KOPT-K1 (cell line): ENCODE data around the gene PLK5.

Experiments
- H3K27ac ChIP-seq: fragments of 200-600 bp; sonication (generic); 2 replicates; pipeline ENCODE4 v1.5.1; 2016; ENCODE audit warnings: antibody characterized with exemption, mild to moderate bottlenecking, low read depth, low read length; ENCODE audit not compliant: poor library complexity, severe bottlenecking
- H3K36me3 ChIP-seq: fragments of 200-600 bp; sonication (generic); 2 replicates; pipeline ENCODE4 v1.5.1; 2017; ENCODE audit warnings: antibody characterized with exemption, mild to moderate bottlenecking, low read length, moderate library complexity; ENCODE audit not compliant: insufficient read depth
- H3K9me3 ChIP-seq: fragments of 200-600 bp; sonication (generic); 2 replicates; pipeline ENCODE4 v1.5.1; 2017; ENCODE audit warnings: antibody characterized with exemption, low read length, mild to moderate bottlenecking; ENCODE audit not compliant: insufficient read depth, poor library complexity, severe bottlenecking

The PLK5 gene

DNA sequence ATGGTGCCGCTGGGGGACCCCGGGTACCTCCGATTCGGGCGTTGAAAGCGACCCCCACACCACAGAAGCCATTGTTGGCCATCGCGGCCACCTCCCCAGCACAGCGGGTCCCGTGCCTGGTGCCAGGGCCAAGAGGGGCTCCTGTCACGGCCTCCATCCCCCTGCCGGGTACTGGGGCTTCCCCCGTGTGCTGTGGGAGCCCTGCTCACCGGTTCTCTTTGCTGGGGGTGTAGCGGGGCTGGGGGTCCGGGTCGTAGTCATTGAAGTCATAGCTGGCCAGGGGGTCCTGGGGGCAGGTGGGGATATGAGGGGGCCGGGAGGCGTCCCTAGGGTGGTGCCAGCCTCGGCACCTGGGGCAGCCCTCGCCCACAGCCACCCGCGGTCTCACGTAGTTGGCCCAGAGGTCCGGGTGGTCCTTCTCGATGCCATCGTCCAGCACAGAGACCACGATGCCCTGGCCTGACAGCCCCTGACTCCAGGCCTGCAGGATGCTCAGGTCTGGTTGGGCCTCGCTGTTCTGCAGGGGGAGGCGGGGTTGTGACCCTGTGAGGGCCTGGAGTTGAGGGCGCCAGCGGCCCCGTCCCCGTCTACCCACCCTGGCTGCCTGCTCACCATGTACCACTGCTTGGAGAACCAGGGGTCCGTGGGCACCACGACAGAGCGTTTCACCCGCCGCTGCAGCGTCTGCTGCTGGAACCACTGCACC is 36.1 kb upstream of the PLK5 start:
- Histone ChIP-seq H3K9me3 (no peaks in the 10 kb centered on the region), H3K27ac (peak overlapping the region; percentile 30), H3K36me3 (no peaks in the 10 kb centered on the region)

GRCh38 chr19:1488282-1488601 is 35.6 kb upstream of the PLK5 start:
- peak overlapping the region; percentile 30 for H3K27ac ChIP-seq
- no peaks in the 10 kb centered on the region for H3K36me3 ChIP-seq
- no peaks in the 10 kb centered on the region for H3K9me3 ChIP-seq

GRCh38 chr19:1489463-1490310 is 34.2 kb upstream of the PLK5 start:
- no peaks in the 10 kb centered on the region for H3K9me3 ChIP-seq
- no peaks in the 10 kb centered on the region for H3K36me3 ChIP-seq
- H3K27ac ChIP-seq: peak overlapping the region; percentile 75

GRCh38 chr19:1490311-1491113 is 33.4 kb upstream of the PLK5 start, which contains the start of gene PCSK4:
PCSK4 (minus strand) TSS chr19:1490350; CDS start chr19:1490346, 4 bp downstream.
- Histone ChIP-seq H3K9me3 (no peaks in the 10 kb centered on the region), H3K36me3 (no peaks in the 10 kb centered on the region), H3K27ac (peak within 1 kb of the TSS; percentile 75)

GRCh38 chr19:1491114-1491848 is 32.6 kb upstream of the PLK5 start, which contains the start of gene REEP6:
REEP6 (plus strand) TSS chr19:1491181; CDS start chr19:1491270, 89 bp downstream.
- peak within 1 kb of the TSS; percentile 75 for H3K27ac ChIP-seq
- no peaks in the 10 kb centered on the region for H3K36me3 ChIP-seq
- no peaks in the 10 kb centered on the region for H3K9me3 ChIP-seq

DNA sequence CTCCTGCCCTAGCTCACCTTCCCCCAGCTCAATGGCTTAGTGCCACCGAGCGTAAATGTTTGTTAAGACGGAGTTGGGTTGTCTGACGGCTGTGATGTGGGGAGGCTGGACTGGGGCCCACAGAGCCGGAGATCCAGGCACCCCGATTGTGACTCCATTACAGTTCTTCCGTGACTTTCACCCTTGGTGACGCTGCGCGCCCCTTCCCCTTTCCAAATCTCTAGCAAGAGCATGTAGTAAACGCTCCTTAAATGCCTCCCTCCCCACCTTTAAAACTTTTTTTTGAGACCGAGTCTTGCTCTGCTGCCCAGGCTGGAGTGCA is 32.1 kb upstream of the PLK5 start:
- Histone ChIP-seq H3K9me3 (no peaks in the 10 kb centered on the region), H3K36me3 (no peaks in the 10 kb centered on the region), H3K27ac (no peak overlapping the region)

GRCh38 chr19:1492474-1493006 is 31.3 kb upstream of the PLK5 start:
- no peaks in the 10 kb centered on the region for H3K9me3 ChIP-seq
- H3K36me3 ChIP-seq: no peaks in the 10 kb centered on the region
- H3K27ac ChIP-seq: no peak overlapping the region

- H3K36me3 ChIP-seq: no peaks in the 10 kb centered on the region
- no peaks in the 10 kb centered on the region for H3K9me3 ChIP-seq
- H3K27ac ChIP-seq: no peak overlapping the region
Measured at GRCh38 chr19:1494115-1494815, 29.6 kb upstream of the PLK5 start.

- Histone ChIP-seq H3K9me3 (no peaks in the 10 kb centered on the region), H3K36me3 (no peaks in the 10 kb centered on the region), H3K27ac (no peak overlapping the region)
Measured at GRCh38 chr19:1495051-1495798, 28.7 kb upstream of the PLK5 start.

GRCh38 chr19:1495799-1496713 is 27.8 kb upstream of the PLK5 start:
- Histone ChIP-seq H3K27ac (no peak overlapping the region), H3K9me3 (no peaks in the 10 kb centered on the region), H3K36me3 (no peaks in the 10 kb centered on the region)

GRCh38 chr19:1496714-1497577 is 26.9 kb upstream of the PLK5 start:
- H3K27ac ChIP-seq: no peak overlapping the region
- H3K9me3 ChIP-seq: no peaks in the 10 kb centered on the region
- H3K36me3 ChIP-seq: no peaks in the 10 kb centered on the region
